HepG2 (cell line): ENCODE measurements around the gene CYP2W1. TPM values are rescaled to one million over a fixed set of nuclear protein-coding genes. Genes with fewer than 3 reads are reported as not detected.

Source experiments
- AGO2 ChIP-seq: fragments of 200-400 bp; formaldehyde crosslinking; optimal IDR thresholded peaks from 2 replicates; pipeline ENCODE3; 2017; ENCODE audit warnings: mild to moderate bottlenecking, low read depth, low read length, moderate library complexity
- DMAP1 ChIP-seq: IDR thresholded peaks from 2 replicates; pipeline ENCODE4 v1.6.1; 2016
- EED ChIP-seq: sonication (generic); formaldehyde crosslinking; IDR thresholded peaks from 2 replicates; pipeline ENCODE4 v1.5.0; 2020; ENCODE audit warnings: mild to moderate bottlenecking, missing genetic modification reagents
- ELF1 ChIP-seq: sonication (generic); formaldehyde crosslinking; IDR thresholded peaks from 2 replicates; pipeline ENCODE4 v1.4.0; 2020; ENCODE audit warnings: missing genetic modification reagents
- GATAD2A ChIP-seq: IDR thresholded peaks from 2 replicates; pipeline ENCODE4 v1.6.1; 2016
- HNRNPL ChIP-seq: fragments of 200-400 bp; formaldehyde crosslinking; IDR thresholded peaks from 2 replicates; pipeline ENCODE4 v1.6.1; 2017; ENCODE audit warnings: mild to moderate bottlenecking, low read depth, low read length
- KDM6A ChIP-seq: IDR thresholded peaks from 2 replicates; pipeline ENCODE4 v1.6.1; 2016; ENCODE audit warnings: low read depth
- NFIC ChIP-seq: IDR thresholded peaks from 2 replicates; pipeline ENCODE4 v1.6.1; 2012; ENCODE audit warnings: mild to moderate bottlenecking, low read length, inconsistent platforms
- NKX3-1 ChIP-seq: sonication (generic); formaldehyde crosslinking; IDR thresholded peaks from 2 replicates; pipeline ENCODE4 v1.5.0; 2020; ENCODE audit warnings: missing genetic modification reagents
- NR2C2 ChIP-seq: sonication (generic); formaldehyde crosslinking; IDR thresholded peaks from 2 replicates; pipeline ENCODE4 v1.4.0; 2020; ENCODE audit warnings: missing genetic modification reagents, mild to moderate bottlenecking, moderate library complexity, borderline replicate concordance
- PHF21A ChIP-seq: sonication (generic); formaldehyde crosslinking; IDR thresholded peaks from 2 replicates; pipeline ENCODE4 v1.5.0; 2020; ENCODE audit warnings: mild to moderate bottlenecking, missing genetic modification reagents
- RBFOX2 ChIP-seq: fragments of 200-400 bp; formaldehyde crosslinking; IDR thresholded peaks from 2 replicates; pipeline ENCODE4 v1.6.1; 2017; ENCODE audit warnings: low read depth, mild to moderate bottlenecking, low read length
- SOX13 ChIP-seq, 3 experiments: fragments of 450-650 bp in 1 of 3; sonication (generic) in 1 of 3; formaldehyde crosslinking in 1 of 3; IDR thresholded peaks in 2 of 3; conservative IDR thresholded peaks in 1 of 3; 2 replicates each; pipeline versions ENCODE4 v1.5.0 to v1.6.1; 2016 to 2020; ENCODE audit warnings: antibody characterized with exemption in 1 of 3, mild to moderate bottlenecking in 1 of 3, missing compliant biosample characterization in 1 of 3, missing genetic modification reagents in 1 of 3, moderate library complexity in 1 of 3
- SRY ChIP-seq: sonication (generic); formaldehyde crosslinking; IDR thresholded peaks from 2 replicates; pipeline ENCODE4 v1.8.0; 2022; ENCODE audit warnings: mild to moderate bottlenecking, missing genetic modification reagents
- TARDBP ChIP-seq: sonication (generic); formaldehyde crosslinking; IDR thresholded peaks from 2 replicates; pipeline ENCODE4 v1.8.0; 2022; ENCODE audit warnings: mild to moderate bottlenecking, missing genetic modification reagents
- THRA ChIP-seq: sonication (generic); formaldehyde crosslinking; IDR thresholded peaks from 2 replicates; pipeline ENCODE4 v1.4.0; 2020; ENCODE audit warnings: missing genetic modification reagents, borderline replicate concordance
- TRIM22 ChIP-seq: fragments of 450-650 bp; IDR thresholded peaks from 2 replicates; pipeline ENCODE4 v1.6.1; 2017
- YEATS4 ChIP-seq: sonication (generic); formaldehyde crosslinking; IDR thresholded peaks from 2 replicates; pipeline ENCODE4 v1.4.0; 2020; ENCODE audit warnings: missing genetic modification reagents, borderline replicate concordance
- ZFX ChIP-seq: sonication (generic); formaldehyde crosslinking; IDR thresholded peaks from 2 replicates; pipeline ENCODE4 v1.4.0; 2020; ENCODE audit warnings: mild to moderate bottlenecking, low read depth, missing genetic modification reagents, moderate library complexity
- ZNF292 ChIP-seq: sonication (generic); formaldehyde crosslinking; IDR thresholded peaks from 2 replicates; pipeline ENCODE4 v1.8.1; 2022; ENCODE audit warnings: mild to moderate bottlenecking, low read depth, missing genetic modification reagents, borderline replicate concordance
- polyA plus RNA-seq, 8 experiments: library from polyadenylated mRNA; depleted of rRNA in 3 of 8; stranded (reverse) in 7 of 8; unstranded in 1 of 8; fragments of >200 nt; fragmentation: Illumina TruSeq in 4 of 8; extraction: Trizol in 4 of 8; gene quantifications; 2 replicates each; pipeline versions ENCODE4 v1.2.1 to v1.2.3, GENCODE V29; 2011 to 2016; ENCODE audit warnings: low read depth in 4 of 8, missing spikeins in 1 of 8, mixed read lengths in 1 of 8; ENCODE audit not compliant: insufficient read depth in 1 of 8
- total RNA-seq, 5 experiments: library from RNA; depleted of rRNA; stranded (reverse); fragments of >200 nt; fragmentation: Illumina TruSeq; extraction: Trizol; gene quantifications; 2 replicates each; pipeline ENCODE4 v1.2.3, GENCODE V29; 2016; ENCODE audit warnings: low read depth in 1 of 5
- TF ChIP-seq, protein P1 (sequence below): sonication (generic); formaldehyde crosslinking; IDR thresholded peaks from 2 replicates; pipeline ENCODE4 v1.8.0; 2022; ENCODE audit warnings: missing genetic modification reagents, mild to moderate bottlenecking, borderline replicate concordance
- TF ChIP-seq, protein P2 (sequence below): sonication (generic); formaldehyde crosslinking; IDR thresholded peaks from 2 replicates; pipeline ENCODE4 v1.4.0; 2020; ENCODE audit warnings: missing genetic modification reagents, borderline replicate concordance

Gene CYP2W1
- total and polyA plus RNA-seq, 2 of the 13 experiments (the other 11 are each of a cell fraction or from before 2014, with no cell fraction given) = 19.5 to 31.7 TPM

GRCh38 chr7:990933-991728 is 8.2 kb downstream of the CYP2W1 start (continued):
- 0 out of 2 replicates have a peak, but pooled peaks have one; percentile 27 for TF ChIP-seq DMAP1 (CRISPR knock-in tag)
- TF ChIP-seq YEATS4 (CRISPR knock-in tag) = 0 out of 2 replicates have a peak, but pooled peaks have one; percentile 17
- no peak for TF ChIP-seq NFIC
- no peak for TF ChIP-seq ZNF292 (CRISPR knock-in tag)
- TF ChIP-seq ELF1 (CRISPR knock-in tag) = no peak
- TF ChIP-seq TARDBP = peak; percentile 51; the same call in 1 of the 2 replicates
- no peak for TF ChIP-seq SRY (CRISPR knock-in tag)
- no peak for TF ChIP-seq TRIM22
- 0 out of 2 replicates have a peak, but pooled peaks have one; percentile 15 for TF ChIP-seq RBFOX2
- TF ChIP-seq, protein P1, sequence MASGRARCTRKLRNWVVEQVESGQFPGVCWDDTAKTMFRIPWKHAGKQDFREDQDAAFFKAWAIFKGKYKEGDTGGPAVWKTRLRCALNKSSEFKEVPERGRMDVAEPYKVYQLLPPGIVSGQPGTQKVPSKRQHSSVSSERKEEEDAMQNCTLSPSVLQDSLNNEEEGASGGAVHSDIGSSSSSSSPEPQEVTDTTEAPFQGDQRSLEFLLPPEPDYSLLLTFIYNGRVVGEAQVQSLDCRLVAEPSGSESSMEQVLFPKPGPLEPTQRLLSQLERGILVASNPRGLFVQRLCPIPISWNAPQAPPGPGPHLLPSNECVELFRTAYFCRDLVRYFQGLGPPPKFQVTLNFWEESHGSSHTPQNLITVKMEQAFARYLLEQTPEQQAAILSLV (CRISPR knock-in tag) = no peak
- TF ChIP-seq NR2C2 (CRISPR knock-in tag) = 0 out of 2 replicates have a peak, but pooled peaks have one; percentile 54
- TF ChIP-seq THRA = peak; percentile 54; the same call in 1 of the 2 replicates
- TF ChIP-seq AGO2 = peak; percentile 28
- peak; percentile 41; the same call in 1 of the 2 replicates for TF ChIP-seq NKX3-1 (CRISPR knock-in tag)
- peak; percentile 19; the same call in 1 of the 2 replicates for TF ChIP-seq SOX13 (IDR thresholded peaks at IDR 0.05)
- no peak; a peak in 1 of 4 replicates for TF ChIP-seq SOX13 (CRISPR knock-in tag; conservative IDR thresholded peaks at IDR 0.05 in 1 of 2, IDR thresholded peaks at IDR 0.05 in 1 of 2)
- peak; percentile 85 for TF ChIP-seq HNRNPL
- TF ChIP-seq GATAD2A (CRISPR knock-in tag) = 0 out of 2 replicates have a peak, but pooled peaks have one; percentile 9
- no peak for TF ChIP-seq KDM6A (CRISPR knock-in tag)
- no peak for TF ChIP-seq EED
- TF ChIP-seq PHF21A (CRISPR knock-in tag) = 0 out of 2 replicates have a peak, but pooled peaks have one; percentile 17
- peak; percentile 19; the same call in 1 of the 2 replicates for TF ChIP-seq ZFX (CRISPR knock-in tag)
- TF ChIP-seq, protein P2, sequence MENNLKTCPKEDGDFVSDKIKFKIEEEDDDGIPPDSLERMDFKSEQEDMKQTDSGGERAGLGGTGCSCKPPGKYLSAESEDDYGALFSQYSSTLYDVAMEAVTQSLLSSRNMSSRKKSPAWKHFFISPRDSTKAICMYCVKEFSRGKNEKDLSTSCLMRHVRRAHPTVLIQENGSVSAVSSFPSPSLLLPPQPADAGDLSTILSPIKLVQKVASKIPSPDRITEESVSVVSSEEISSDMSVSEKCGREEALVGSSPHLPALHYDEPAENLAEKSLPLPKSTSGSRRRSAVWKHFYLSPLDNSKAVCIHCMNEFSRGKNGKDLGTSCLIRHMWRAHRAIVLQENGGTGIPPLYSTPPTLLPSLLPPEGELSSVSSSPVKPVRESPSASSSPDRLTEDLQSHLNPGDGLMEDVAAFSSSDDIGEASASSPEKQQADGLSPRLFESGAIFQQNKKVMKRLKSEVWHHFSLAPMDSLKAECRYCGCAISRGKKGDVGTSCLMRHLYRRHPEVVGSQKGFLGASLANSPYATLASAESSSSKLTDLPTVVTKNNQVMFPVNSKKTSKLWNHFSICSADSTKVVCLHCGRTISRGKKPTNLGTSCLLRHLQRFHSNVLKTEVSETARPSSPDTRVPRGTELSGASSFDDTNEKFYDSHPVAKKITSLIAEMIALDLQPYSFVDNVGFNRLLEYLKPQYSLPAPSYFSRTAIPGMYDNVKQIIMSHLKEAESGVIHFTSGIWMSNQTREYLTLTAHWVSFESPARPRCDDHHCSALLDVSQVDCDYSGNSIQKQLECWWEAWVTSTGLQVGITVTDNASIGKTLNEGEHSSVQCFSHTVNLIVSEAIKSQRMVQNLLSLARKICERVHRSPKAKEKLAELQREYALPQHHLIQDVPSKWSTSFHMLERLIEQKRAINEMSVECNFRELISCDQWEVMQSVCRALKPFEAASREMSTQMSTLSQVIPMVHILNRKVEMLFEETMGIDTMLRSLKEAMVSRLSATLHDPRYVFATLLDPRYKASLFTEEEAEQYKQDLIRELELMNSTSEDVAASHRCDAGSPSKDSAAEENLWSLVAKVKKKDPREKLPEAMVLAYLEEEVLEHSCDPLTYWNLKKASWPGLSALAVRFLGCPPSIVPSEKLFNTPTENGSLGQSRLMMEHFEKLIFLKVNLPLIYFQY (CRISPR knock-in tag) = no peak
